Left cardiac atrium (tissue), 4 donors: ENCODE data around the gene ARAF. TPM values are rescaled to one million over a fixed set of nuclear protein-coding genes. Genes with fewer than 3 reads are reported as not detected.
"Not testable (repeated sequence)": the region's sequence is repeated elsewhere in the genome, so short reads cannot be mapped to it uniquely, and the experiment has no call there.

Experiments
- ATAC-seq, 2 donors: fragments of 200-7000 bp; cut with Tn5 transposase; one replicate each; pipeline ENCODE4 v1.9.1; 2020; ENCODE audit warnings: mild to moderate bottlenecking in 2 of 2, moderate library complexity in 2 of 2
- DNase-seq: peaks from one replicate; pipeline ENCODE4 v3.0.0-alpha.2; 2020
- intact Hi-C, 2 donors: fragments of 100-400 bp; cut with DNase I; formaldehyde crosslinking; loops; one replicate each; pipeline versions ENCODE4 v1.14.1 to v1.15.1; 2022 to 2023
- long read RNA-seq: library from polyadenylated mRNA; unstranded; transcript quantifications from one replicate; pipeline ENCODE4 v2.0.0, GENCODE V29; 2021
- total RNA-seq, 2 donors: library from RNA; stranded (reverse); fragmentation: NEBNext Ultra II Directional; extraction: Animal tissue kit (Norgen Biotek cat#: 25700); gene quantifications; one replicate each; pipeline ENCODE4 v1.2.1, GENCODE V29; 2021
- donor health status: DM: no; HTN: yes; CAD: no.
- donor health status: DM: no; HTN: yes; CAD: no; lungs with severe emphysema.
- donor health status: DM: yes; HTN: yes; CAD: no.
- donor health status: Dilated cardiomyopathy.

The ARAF gene
- total RNA-seq, result 10 to 100 TPM; 64.4 to 75.0 TPM
- long read RNA-seq, transcript ARAF-203 (16 exons, 2,458 nt), result major isoform, 26 of 42 reads
- long read RNA-seq, partial matches to known transcripts, result 13 of 42 reads
- long read RNA-seq, other reads (novel, unspliced or antisense), result 3 of 42 reads

- peak; percentile 95 to 96 for ATAC-seq
- intact Hi-C loops, result loop anchor here (5.0 to 10.0 kb wide), 2 partner anchors 64 to 81 kb away; partner anchors contain the start of gene CFP (in 1 of the 2)
- peak; percentile 97 for DNase-seq
Measured at GRCh38 chrX:47560934-47561658, at the start of gene ARAF. ARAF (plus strand) TSS chrX:47561205; CDS start chrX:47562968, 1,763 bp downstream.

- ATAC-seq, intact Hi-C loops, DNase-seq: not testable (repeated sequence)
Measured at GRCh38 chrX:47512383-47512782, 48.6 kb upstream of the ARAF start.

GRCh38 chrX:47513034-47513965, 47.7 kb upstream of the ARAF start:
- DNase-seq, intact Hi-C loops: not testable (repeated sequence)
- peak; percentile 72 to 79 for ATAC-seq

- intact Hi-C loops, result no loop called here
- DNase-seq (no peak), ATAC-seq (no peak)
Measured at GRCh38 chrX:47514533-47515235, 46.3 kb upstream of the ARAF start.

GRCh38 chrX:47515941-47516665, 44.9 kb upstream of the ARAF start:
- intact Hi-C loops, result no loop called here
- DNase-seq (no peak), ATAC-seq (peak in 1 of 2 donors; percentile 44)

GRCh38 chrX:47518144-47518543, 42.9 kb upstream of the ARAF start:
- ATAC-seq (no peak), DNase-seq (no peak)
- intact Hi-C loops, result no loop called here

- peak; percentile 99 to 100 for ATAC-seq
- intact Hi-C loops, result loop anchor here (5.0 to 10.0 kb wide), 3 partner anchors 138 to 331 kb away; partner anchors contain the start of gene UBA1 (in 2 of the 2)
- DNase-seq, result peak; percentile 85
Measured at GRCh38 chrX:47523297-47523696, 37.7 kb upstream of the ARAF start.

- DNase-seq (no peak), ATAC-seq (peak; percentile 6 to 27)
- intact Hi-C loops, result loop anchor here (5.0 to 10.0 kb wide), 3 partner anchors 139 to 331 kb away; partner anchors contain the start of gene UBA1 (in 2 of the 2)
Measured at GRCh38 chrX:47523713-47524166, 37.3 kb upstream of the ARAF start.

GRCh38 chrX:47529548-47529947, 31.5 kb upstream of the ARAF start:
- ATAC-seq (no peak), DNase-seq (no peak)
- intact Hi-C loops, result loop anchor here (10.0 kb wide), 2 partner anchors 145 to 335 kb away; partner anchors contain the start of gene UBA1 (in 1 of the 2)

- no peak for DNase-seq
- intact Hi-C loops, result no loop called here
- ATAC-seq, result no peak
Measured at GRCh38 chrX:47530049-47530448, 31.0 kb upstream of the ARAF start.

- intact Hi-C loops, result no loop called here
- ATAC-seq, result peak in 1 of 2 donors; percentile 9
- no peak for DNase-seq
Measured at GRCh38 chrX:47539860-47540259, 21.1 kb upstream of the ARAF start.

- intact Hi-C loops, result no loop called here
- ATAC-seq, result peak; percentile 99 to 100
- DNase-seq, result peak; percentile 73
Measured at GRCh38 chrX:47540754-47541538, 20.1 kb upstream of the ARAF start.

- intact Hi-C loops, result no loop called here
- ATAC-seq (no peak), DNase-seq (no peak)
Measured at GRCh38 chrX:47543496-47543895, 17.5 kb upstream of the ARAF start.

GRCh38 chrX:47556045-47556623, 4.9 kb upstream of the ARAF start:
- peak; percentile 94 to 96 for ATAC-seq
- intact Hi-C loops, result no loop called here
- DNase-seq, result peak; percentile 90

- intact Hi-C loops, result no loop called here
Measured at GRCh38 chrX:47558436-47558835, 2.6 kb upstream of the ARAF start.

GRCh38 chrX:47560179-47560933, 649 bp upstream of the ARAF start:
- intact Hi-C loops, result loop anchor here (5.0 to 10.0 kb wide), 2 partner anchors 64 to 82 kb away; partner anchors contain the start of gene CFP (in 1 of the 2)
- DNase-seq (no peak), ATAC-seq (no peak)

More at GRCh38 chrX:47558436-47558835, 2.6 kb upstream of the ARAF start:
- DNase-seq, result no peak
- no peak for ATAC-seq
